GM08714 (cell line): Measurements from ENCODE around the gene LINS1.

ENCODE experiments used
- H3K4me3 ChIP-seq: fragments of 200-500 bp; sonication (Bioruptor generic); 2 replicates; pipeline ENCODE4 v1.5.1; 2014; ENCODE audit warnings: mild to moderate bottlenecking, low read length, inconsistent platforms
- ZNF274 ChIP-seq: IDR thresholded peaks from 2 replicates; pipeline ENCODE4 v1.6.1; 2012; ENCODE audit warnings: mild to moderate bottlenecking, low read depth, low read length

The LINS1 gene

DNA sequence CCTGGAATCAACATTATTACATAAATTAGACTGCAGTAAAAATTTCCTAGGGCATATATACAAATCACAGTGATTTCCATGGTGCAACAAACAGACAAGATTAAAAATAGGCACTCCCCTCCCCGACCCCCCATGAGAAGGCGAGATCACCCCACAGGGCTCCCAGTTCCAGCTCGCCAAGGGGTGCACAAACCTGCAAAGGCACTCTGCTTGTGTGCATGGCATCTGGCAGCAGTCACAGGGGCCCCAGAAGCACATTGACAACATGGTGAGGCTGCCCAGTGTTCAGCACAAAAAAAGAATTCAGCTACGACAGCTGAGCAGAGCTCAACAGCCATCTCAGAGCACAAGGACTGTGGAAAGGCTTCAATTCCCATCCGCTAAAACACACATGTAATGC, 54.0 kb downstream of the LINS1 start:
- no peak for TF ChIP-seq ZNF274

GRCh38 chr15:100544946-100545345, 57.0 kb downstream of the LINS1 start:
- no peak overlapping the region for H3K4me3 ChIP-seq
- no peak for TF ChIP-seq ZNF274

More for the DNA sequence above, 54.0 kb downstream of the LINS1 start:
- no peak overlapping the region for H3K4me3 ChIP-seq

GRCh38 chr15:100544338-100544841, 57.6 kb downstream of the LINS1 start:
- no peak for TF ChIP-seq ZNF274
- H3K4me3 ChIP-seq: no peak overlapping the region

DNA sequence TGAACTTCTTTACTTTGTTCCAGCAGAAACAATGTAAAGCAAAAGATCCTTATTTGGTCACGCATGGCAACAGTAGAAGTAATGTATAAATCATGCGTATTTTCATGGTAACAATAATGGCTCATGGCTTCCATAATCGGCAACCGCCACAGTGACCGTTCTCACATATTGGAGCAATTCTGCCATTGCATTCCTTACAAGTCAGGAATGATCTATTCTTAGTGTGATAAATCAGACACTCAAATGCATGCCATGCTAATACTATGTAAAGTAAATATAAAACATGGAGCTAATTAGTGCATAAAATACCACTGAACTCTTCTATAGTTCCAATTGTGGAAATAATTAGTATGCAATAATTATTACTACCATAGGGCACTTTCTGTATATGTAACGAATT, 59.7 kb downstream of the LINS1 start:
- no peak overlapping the region for H3K4me3 ChIP-seq
- TF ChIP-seq ZNF274: no peak

GRCh38 chr15:100537331-100537730, 64.7 kb downstream of the LINS1 start:
- TF ChIP-seq ZNF274: no peak
- H3K4me3 ChIP-seq: no peak overlapping the region

- no peak overlapping the region for H3K4me3 ChIP-seq
- TF ChIP-seq ZNF274: no peak
Measured at GRCh38 chr15:100536733-100537132, 65.3 kb downstream of the LINS1 start.

- no peak for TF ChIP-seq ZNF274
- H3K4me3 ChIP-seq: no peak overlapping the region
Measured at GRCh38 chr15:100533886-100534285, 68.1 kb downstream of the LINS1 start.

GRCh38 chr15:100531823-100532327, 70.1 kb downstream of the LINS1 start:
- TF ChIP-seq ZNF274: no peak
- H3K4me3 ChIP-seq: no peak overlapping the region

GRCh38 chr15:100531204-100531603, 70.8 kb downstream of the LINS1 start:
- TF ChIP-seq ZNF274: no peak
- H3K4me3 ChIP-seq: no peak overlapping the region

DNA sequence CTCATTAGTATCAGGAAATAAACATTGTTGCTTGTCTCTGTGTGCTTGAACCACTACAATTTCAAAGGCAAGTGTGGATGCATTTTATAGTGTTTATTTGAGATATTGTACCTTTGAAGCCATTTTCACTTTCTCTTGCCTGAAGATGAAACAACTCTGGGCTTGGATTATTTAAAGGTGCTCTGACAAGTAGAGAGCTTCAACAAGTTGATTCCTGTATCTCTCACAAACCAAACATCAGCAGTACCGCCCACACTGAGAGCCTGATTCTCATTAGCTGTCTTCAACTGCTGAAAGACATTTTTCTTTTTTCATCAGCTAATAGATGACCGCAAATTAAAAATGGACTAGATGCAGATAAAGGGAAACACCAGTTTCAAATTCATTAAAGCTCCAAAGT, 72.4 kb downstream of the LINS1 start:
- no peak overlapping the region for H3K4me3 ChIP-seq
- no peak for TF ChIP-seq ZNF274

DNA sequence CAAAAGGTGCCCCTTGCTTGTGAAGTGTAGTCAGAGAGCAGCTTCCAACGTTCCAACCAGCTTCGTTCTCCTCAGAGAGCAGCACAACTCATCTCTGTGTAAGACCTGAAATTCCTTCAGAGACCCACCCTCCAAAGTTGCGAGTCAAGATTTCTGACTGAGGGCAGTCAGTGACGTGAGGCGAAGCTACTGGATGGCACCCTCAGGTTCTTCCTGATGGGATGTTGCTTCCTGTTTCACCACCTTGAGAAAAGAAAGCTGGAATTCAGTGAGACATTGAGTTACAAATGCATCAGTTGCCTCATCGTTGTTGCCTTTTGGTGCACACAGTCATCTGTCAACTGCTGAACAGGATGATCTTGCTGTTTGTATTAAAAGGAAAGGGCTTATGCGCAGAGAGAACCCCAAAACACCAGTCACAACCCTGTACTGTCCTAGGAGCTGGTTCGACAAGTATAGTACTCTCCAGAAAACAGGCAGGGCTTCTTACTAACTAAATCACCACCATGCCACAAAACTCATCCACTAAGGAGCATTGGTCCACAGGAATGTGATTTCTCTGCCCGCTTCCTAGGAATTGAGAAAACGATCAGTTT, 73.1 kb downstream of the LINS1 start, which contains the start of gene CERS3:
CERS3 (minus strand) TSS at position 118 of the 596 bp plus-strand sequence. CDS start 27,101 bp downstream, outside the sequence.
- H3K4me3 ChIP-seq: no peak within 1 kb of the TSS
- no peak for TF ChIP-seq ZNF274

GRCh38 chr15:100526027-100526481, 75.9 kb downstream of the LINS1 start:
- no peak for TF ChIP-seq ZNF274
- H3K4me3 ChIP-seq: no peak overlapping the region

DNA sequence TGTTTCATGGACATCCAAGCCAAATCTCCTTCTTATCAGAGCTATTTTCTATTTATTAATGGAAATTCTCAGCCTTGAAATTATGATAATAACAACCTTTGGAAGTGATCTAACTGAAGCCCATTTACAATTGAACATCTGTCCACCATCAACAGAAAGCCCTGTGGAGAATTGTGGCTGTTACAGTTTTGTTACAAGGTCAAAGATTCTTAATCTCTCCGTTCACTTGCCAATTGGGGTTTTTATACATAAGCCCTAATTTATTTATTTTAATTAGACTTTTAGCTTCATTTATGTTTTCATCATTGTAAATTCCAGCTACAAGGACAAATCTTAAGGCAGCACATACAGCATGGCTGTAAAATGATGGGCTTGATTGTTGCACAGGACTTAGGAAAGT, 76.5 kb downstream of the LINS1 start:
- H3K4me3 ChIP-seq: no peak overlapping the region
- no peak for TF ChIP-seq ZNF274

GRCh38 chr15:100524326-100524725, 77.7 kb downstream of the LINS1 start:
- H3K4me3 ChIP-seq: no peak overlapping the region
- no peak for TF ChIP-seq ZNF274

GRCh38 chr15:100521907-100522306, 80.1 kb downstream of the LINS1 start:
- TF ChIP-seq ZNF274: no peak
- no peak overlapping the region for H3K4me3 ChIP-seq
